HG03095 (cell line): ENCODE data around the gene ZFYVE28.

ENCODE experiments used
- ATAC-seq: cut with Tn5 transposase; IDR thresholded peaks from one replicate; pipeline ENCODE4 v1.9.1; 2021; ENCODE audit warnings: moderate library complexity; ENCODE audit not compliant: unreplicated experiment

Gene ZFYVE28

DNA sequence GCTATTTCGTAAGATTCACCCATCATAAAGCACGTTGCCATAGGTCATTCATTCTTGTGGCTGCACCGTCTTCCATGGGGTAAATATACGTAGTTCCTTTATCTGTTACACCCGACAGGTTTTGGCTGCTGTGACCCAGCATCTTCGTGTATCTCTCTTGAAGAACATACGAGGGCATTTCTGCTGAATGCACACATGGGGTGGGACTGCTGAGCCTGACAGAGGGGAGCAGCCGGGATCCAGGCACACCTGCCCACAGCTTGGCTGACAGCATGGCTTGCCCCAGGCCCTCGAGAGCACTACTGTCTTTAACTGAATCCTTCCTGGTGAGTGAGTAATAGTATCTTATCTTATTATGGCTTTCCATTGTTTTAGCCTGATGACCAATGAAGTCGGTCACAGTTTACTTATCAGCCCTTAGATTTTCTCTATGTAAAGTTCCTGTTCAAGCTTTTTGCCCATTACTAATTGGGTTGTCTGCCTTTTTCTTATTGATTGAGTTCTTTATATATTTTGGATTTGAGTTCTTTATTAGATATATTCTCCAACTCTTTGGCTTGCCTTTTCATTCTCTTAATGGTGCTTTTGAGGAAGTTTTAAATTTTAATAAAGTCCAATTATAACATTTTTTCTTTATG lies 111.6 kb downstream of the ZFYVE28 start:
- no peak for ATAC-seq

DNA sequence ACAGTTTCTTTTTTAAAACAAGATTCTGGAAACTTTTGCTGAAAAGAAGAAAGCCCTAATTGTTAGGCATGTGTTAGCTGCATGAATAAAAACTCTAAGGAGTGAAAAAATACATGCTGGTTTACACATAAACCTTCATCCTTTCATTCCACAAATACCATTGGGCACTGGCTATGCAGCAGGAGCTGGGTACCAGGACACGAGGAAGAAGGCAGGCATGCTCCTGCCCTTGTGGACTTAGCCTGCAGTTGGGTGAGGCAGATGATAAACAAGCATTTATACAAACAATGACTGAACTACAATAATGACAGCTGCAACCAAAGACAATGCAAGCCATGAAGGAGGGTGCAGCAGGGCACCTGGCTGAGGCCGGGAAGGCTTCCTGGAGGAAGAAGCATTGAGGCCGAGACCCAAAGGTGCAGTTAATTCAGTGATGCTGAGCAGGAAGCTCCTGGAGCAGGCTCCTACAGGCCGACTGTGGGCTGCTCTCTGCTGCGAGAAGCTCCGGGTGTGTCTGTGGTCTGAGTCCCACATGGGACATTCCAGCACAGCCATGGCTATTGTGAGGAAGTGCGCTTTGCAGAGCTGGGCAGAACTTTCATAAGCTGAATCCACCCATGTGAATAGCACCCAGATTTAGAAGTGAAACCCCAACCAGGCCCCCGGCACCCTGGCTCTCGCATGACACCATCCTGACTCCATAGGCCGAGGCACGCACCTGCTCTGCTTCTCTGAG lies 112.5 kb downstream of the ZFYVE28 start:
- no peak for ATAC-seq

DNA sequence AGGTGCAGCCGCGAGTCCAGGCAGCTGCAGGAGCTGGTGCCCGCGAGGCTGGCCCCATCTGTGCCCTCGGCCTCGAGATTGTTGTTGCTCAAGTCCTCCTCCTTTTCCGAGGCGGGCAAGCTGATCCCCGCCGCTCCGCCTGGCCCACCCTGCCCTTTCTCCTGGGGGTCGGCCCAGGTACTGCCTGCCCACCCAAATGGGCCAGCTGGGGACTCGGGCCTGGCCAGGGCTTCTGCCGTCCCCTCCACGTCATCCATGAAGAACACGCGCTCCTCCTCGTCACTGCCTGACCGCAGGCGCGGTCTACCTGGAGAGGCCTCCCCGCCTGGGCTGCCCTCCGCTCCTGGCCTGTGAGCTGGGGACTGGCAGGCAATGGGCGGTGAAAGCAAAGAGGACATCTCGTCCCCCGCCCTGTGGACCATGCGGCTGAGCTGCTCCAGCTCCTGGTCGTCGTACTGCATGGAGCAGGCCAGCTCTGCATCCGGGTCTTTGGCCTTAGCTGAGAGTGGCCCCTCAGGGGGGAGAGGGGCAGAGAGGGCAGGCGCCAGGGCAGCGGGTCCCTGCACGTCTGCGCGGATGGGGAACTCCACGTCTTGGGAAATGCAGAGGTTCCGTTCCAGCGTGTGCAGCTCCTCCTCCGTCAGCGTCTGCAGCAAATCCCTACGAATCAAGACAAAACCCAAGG lies 113.4 kb downstream of the ZFYVE28 start:
- no peak for ATAC-seq

DNA sequence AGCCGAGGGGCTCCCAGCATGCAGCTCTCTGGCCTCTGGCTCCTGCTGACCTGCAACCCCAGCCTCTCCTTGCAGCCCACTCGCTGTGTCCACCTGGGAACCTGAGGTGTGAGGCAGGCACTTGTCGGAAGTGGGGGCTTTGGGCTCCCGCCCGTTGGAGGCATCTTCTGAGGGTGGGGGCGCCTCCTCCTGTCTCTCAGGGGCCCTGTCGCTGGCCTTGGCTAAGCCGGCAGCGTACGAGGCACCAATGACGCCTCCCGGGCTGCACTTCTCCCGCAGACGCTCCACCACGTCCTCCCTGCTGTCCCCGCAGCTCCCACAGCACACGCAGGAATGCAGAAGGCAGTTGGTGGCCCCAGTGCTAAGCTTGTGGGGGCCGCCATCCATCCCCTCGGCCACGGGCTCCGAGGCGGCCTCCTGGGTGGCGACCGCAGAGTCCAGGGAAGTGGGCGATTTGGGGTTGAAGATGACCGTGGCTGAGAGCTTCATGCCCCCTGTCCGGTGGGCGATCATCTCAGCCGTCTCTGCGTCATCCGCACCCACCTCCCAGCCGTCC lies 114.0 kb downstream of the ZFYVE28 start:
- ATAC-seq = no peak

DNA sequence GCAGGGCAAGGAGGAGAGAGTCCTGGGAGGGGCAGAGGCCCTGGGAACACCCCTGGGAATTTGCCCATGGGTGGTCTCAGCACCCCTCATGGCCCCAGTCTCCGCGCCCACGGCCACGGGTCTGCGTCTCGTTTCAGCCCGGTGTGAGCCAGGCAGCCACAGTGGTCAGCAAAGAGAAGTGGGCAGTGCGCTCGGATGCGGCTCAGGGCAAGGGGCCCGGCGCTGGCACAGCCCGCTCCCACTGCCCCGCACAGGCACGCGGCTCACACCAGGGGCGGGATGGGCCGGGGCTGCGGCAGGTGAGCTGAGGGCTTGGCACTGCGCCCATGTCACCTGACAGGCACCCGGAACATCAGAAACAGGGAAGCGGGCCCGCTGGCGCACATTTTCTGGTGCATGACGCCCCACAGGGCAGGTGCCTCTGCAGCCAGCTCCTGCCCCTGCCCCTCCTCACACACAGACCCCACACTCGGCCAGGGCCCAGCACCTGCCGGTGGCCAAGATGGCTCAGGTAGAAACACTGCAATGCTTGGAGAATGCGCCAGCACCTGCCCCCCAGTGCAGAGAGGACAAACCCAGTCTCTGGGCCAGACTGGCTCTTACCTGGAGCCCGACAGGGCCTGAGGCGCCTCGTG lies 114.6 kb downstream of the ZFYVE28 start:
- no peak for ATAC-seq

DNA sequence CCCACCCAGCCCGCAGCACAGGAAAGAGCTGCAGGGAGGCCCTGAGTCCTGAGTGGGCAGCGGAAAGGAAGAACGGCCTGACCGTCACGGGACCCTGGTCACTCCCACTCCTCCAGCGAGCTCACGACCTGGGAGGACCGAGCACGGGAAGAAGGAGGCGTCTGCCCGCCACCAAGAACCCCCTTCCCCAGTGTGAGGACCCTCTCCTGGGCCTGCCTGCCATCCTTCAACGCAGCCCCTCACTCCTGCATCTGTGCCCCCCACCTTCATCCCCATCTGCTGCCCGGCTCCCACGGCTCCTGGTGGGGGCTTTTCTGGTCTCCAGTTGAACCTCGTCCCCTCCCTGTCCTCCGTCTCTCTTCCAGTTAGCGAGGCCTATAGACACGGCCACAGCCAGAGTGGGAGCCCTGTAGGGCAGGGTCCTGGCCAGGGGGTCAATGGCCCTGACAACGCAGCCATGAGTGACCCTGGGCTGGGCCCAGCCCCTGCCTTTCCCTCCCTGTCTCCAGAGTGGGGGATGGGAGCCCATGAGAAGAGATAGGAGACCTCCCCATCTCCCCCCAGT lies 115.2 kb downstream of the ZFYVE28 start:
- ATAC-seq = no peak

DNA sequence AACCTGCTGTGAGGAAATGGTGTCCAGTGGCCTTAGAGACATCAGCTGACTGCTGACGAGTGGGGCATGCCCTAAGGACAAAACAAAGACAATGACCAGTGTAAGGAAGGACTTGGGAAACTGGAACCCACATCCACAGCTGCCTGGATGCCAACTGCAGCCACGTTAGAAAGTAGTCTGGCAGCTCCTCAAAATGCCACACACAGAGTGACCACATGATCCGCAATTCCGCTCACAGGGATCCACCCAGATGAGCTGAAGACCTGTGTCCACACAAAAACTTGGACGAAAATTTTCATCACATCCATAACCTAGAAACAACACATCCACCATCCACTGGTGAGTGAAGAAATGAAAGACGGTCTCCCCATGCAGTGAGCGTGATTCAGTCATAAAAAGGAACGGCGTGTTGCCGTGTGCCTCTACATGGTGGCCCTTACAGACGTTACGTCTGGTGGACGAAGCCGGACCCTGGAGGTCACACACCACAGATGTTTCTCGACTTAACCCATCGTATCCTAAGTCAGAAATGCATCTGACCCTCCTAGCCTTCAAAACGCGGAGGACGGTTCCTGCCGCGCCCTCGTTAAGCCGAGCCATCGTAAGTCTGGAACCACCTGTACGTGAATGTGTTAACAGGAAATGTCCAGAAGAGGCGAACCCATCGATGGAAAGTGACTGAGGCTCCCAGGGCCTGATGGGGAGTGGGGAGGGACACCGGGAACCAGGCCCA lies 115.9 kb downstream of the ZFYVE28 start:
- no peak for ATAC-seq

GRCh38 chr4:2301806-2302205 lies 116.6 kb downstream of the ZFYVE28 start:
- no peak for ATAC-seq

DNA sequence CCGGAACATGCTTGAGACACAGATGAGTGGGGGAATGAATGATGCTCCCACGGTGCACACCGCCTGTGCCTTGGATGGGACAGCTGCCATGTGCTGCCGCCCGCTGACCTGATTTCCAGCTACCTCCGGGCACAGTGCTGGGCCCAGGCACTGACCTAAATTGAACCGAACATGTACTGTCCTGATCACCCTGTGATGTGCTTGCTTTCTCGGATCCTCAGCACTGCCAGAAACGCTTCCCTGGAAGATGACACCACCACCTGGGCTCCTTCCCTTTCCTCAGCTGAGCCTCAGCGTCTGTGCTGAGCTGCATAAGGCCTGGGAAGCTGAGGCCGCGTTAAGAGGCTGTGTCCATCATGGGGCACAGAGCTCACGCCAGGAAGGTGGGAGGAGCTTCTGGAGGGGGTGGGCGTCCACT lies 117.2 kb downstream of the ZFYVE28 start:
- ATAC-seq = no peak

DNA sequence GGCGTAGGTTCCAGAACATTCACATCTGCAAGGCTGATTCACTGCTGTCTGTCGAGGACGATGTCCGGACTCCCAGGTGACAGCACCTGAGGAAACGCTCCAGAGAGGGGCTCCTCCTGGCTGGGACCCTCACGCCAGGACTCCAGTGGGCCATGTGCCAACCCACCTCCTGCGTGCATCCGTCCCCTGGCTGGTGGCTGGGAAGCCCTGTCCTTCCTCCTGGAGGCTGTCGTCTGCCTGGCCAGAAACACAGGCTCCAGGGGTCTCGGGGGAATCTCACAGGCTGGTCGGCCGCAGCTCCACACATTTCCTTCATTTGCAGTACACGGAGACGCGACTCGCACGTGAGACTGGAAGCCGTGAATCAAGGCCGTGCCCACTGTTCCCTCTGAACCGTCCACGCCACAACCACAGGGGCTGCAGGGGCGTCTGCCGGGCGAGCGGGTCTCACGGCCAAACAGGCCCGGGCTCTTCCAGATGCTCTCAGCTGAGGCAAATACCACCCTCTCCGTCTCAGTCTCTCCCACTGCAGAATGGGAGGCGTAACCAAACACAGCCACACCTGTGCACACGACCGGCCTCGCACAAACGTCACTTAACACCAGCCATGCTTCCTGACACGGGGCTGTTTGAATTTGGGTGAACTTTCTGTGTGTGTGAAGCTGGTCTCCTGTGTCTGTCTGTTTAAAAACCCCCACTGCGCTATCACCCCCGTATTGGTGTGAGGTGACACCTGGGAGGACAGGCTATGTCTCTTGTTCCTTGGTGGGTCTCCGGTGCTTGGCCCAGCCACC lies 117.8 kb downstream of the ZFYVE28 start:
- ATAC-seq = no peak

DNA sequence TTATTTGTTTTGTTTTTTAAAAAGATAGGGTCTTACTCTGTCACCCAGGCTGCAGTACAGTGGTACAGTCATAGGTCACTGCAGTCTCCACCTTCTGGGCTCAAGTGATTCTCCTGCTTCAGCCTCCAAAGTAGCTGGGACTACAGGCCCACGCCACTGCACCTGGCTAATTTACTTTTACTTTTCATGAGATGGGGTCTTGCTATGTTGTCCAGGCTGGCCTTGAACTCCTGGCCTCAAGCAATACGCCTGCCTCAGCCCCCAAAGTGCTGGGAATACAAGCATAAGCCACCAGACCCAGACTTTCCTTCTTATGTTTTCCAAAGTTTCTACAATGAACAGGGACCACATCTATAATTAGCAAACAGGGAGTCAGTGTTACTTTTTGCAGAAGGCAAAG lies 118.7 kb downstream of the ZFYVE28 start:
- ATAC-seq = no peak

GRCh38 chr4:2298532-2298991 lies 119.9 kb downstream of the ZFYVE28 start:
- ATAC-seq = no peak

DNA sequence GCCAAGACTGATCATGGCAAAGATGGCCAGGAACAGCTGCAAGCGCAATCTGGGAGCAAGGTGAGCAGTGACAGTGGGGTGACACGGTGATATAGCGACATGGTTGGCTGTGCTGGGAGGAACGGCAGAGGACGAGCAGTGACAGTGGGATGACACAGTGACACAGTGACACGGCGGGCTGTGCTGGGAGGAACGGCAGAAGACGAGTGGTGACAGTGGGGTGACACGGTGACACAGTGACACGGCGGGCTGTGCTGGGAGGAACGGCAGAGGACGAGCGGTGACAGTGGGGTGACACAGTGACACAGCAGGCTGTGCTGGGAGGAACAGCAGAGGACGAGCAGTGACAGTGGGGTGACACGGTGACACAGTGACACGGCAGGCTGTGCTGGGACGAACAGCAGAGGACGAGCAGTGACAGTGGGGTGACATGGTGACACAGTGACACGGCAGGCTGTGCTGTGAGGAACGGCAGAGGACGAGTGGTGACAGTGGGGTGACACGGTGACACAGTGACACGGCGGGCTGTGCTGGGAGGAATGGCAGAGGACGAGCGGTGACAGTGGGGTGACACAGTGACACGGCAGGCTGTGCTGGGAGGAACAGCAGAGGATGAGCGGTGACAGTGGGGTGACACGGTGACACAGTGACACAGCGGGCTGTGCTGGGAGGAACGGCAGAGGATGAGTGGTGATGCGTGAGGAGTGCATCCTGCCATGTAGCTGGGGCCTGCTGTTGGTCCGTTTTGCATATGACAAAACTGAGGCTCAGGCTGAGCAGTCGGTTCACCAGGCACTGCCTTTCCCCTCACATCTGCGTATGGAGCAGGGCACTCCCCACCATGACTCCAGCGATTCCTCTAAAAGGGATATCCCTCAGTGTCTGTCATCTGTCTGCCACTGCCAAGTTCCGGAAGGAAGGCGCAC lies 120.6 kb downstream of the ZFYVE28 start:
- ATAC-seq = no peak

- ATAC-seq = no peak
These were observed 121.5 kb downstream of the ZFYVE28 start for GRCh38 chr4:2296631-2297601.

- ATAC-seq = no peak
These were observed 122.5 kb downstream of the ZFYVE28 start for GRCh38 chr4:2295900-2296442.

DNA sequence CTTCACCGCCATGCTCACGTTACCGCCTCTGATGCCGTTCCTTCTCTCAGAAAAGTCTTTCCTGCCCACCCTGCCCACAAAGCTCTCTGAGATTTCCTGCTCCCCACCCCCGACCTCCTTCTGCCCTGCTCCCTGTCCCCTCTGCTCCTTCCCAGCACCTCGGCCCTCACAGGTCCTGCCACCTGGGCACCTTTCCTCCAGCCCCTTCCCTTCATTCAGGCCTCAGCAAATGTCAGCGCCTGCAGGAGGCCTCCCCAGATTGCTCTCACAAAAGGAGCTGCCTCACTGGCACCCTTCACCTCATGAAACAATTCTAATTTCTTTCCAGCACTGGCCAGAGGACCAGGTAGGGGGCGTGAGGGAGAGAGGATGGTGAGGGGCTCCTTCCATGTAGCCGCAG lies 122.9 kb downstream of the ZFYVE28 start:
- ATAC-seq = no peak

GRCh38 chr4:2292646-2293108 lies 125.8 kb downstream of the ZFYVE28 start:
- ATAC-seq = no peak
